Endothelial cell of umbilical vein (primary cell): Measurements from ENCODE around the gene TEX48. TPM values are rescaled to one million over a fixed set of nuclear protein-coding genes. Genes with fewer than 3 reads are reported as not detected.

Experiments used
- BruUV-seq: library from RNA; stranded (reverse); fragments of 400-500 nt; replicated peaks from 2 replicates; lab custom pipeline; 2021; lab: Mats Ljungman, UMichigan
- CTCF ChIA-PET: fragments of 300-600, 350-600 bp; sonication (Branson Sonifier 250); formaldehyde crosslinking; loops from one replicate; lab custom pipeline; 2021; ENCODE audit warnings: antibody characterized with exemption, inconsistent platforms; lab: Charles Lee
- POLR2A ChIA-PET: fragments of 300-600, 350-600 bp; sonication (Branson Sonifier 250); formaldehyde crosslinking; loops from one replicate; lab custom pipeline; 2021; ENCODE audit warnings: antibody characterized with exemption, inconsistent platforms; lab: Charles Lee
- DNase-seq: peaks from one replicate; pipeline ENCODE4 v3.0.0-alpha.2; 2011; ENCODE audit warnings: low read depth, low spot score
- FAIRE-seq: peaks from 2 replicates; lab custom pipeline; 2011; peaks lifted over from hg19 to GRCh38; lab: Jason Lieb, UNC
- H2AFZ ChIP-seq: 2 replicates; pipeline ENCODE4 v1.6.0; 2012; ENCODE audit warnings: low read depth, low read length, control low read depth, inconsistent platforms
- H3K27ac ChIP-seq: 2 replicates; pipeline ENCODE4 v1.5.1; 2011; ENCODE audit warnings: low read depth, mild to moderate bottlenecking, control low read depth, low read length, moderate library complexity; ENCODE audit not compliant: insufficient read depth
- H3K27me3 ChIP-seq, 2 experiments: 2 replicates each; pipeline versions ENCODE4 v1.6.0 to v1.6.1; 2011; ENCODE audit warnings: low read length in 2 of 2, mixed read lengths in 1 of 2; ENCODE audit not compliant: control insufficient read depth in 2 of 2, insufficient read depth in 2 of 2
- H3K36me3 ChIP-seq, 2 experiments: 2 replicates in 1 of 2; 3 replicates in 1 of 2; pipeline ENCODE4 v1.5.1; 2011; ENCODE audit warnings: low read length in 2 of 2, mild to moderate bottlenecking in 1 of 2, moderate library complexity in 1 of 2; ENCODE audit not compliant: control insufficient read depth in 2 of 2, insufficient read depth in 2 of 2; ENCODE audit errors: extremely low read depth in 1 of 2
- H3K4me1 ChIP-seq: 3 replicates; pipeline ENCODE4 v1.5.1; 2011; ENCODE audit warnings: mild to moderate bottlenecking, low read length; ENCODE audit not compliant: control insufficient read depth, insufficient read depth; ENCODE audit errors: extremely low read depth
- H3K4me2 ChIP-seq: 2 replicates; pipeline ENCODE4 v1.6.1; 2011; ENCODE audit warnings: low read length, control low read depth, mixed read lengths; ENCODE audit not compliant: insufficient read depth
- H3K4me3 ChIP-seq, 3 experiments: fragments of 200-600 bp in 1 of 3; sonication (generic), shearing (Covaris generic) in 1 of 3; replicated peaks in 1 of 3; 2 replicates each; pipeline ENCODE4 v1.5.1; 2011 to 2016; ENCODE audit warnings: control low read depth in 3 of 3, low read length in 3 of 3, mild to moderate bottlenecking in 2 of 3, inconsistent platforms in 1 of 3, low read depth in 1 of 3, moderate library complexity in 1 of 3; ENCODE audit not compliant: insufficient read depth in 1 of 3
- H3K79me2 ChIP-seq: 2 replicates; pipeline ENCODE4 v1.6.0; 2012; ENCODE audit warnings: low read length, inconsistent platforms; ENCODE audit not compliant: control insufficient read depth, insufficient read depth
- H3K9ac ChIP-seq: replicated peaks from 2 replicates; pipeline ENCODE3; 2011; ENCODE audit warnings: low read length, control low read depth; ENCODE audit not compliant: insufficient read depth; ENCODE audit errors: extremely low read depth
- H3K9me1 ChIP-seq: replicated peaks from 3 replicates; pipeline ENCODE4 v1.6.0; 2011; ENCODE audit warnings: mild to moderate bottlenecking, low read length; ENCODE audit not compliant: control insufficient read depth, insufficient read depth; ENCODE audit errors: extremely low read depth
- H3K9me3 ChIP-seq: replicated peaks from 2 replicates; pipeline ENCODE4 v1.5.1; 2012; ENCODE audit warnings: low read length, inconsistent platforms; ENCODE audit not compliant: control insufficient read depth, insufficient read depth
- H4K20me1 ChIP-seq: replicated peaks from 2 replicates; pipeline ENCODE3; 2011; ENCODE audit warnings: mild to moderate bottlenecking, low read length; ENCODE audit not compliant: control insufficient read depth, insufficient read depth; ENCODE audit errors: extremely low read depth
- CTCF ChIP-seq, 2 donors: IDR thresholded peaks; 1 replicate in 1 of 2; 2 replicates in 1 of 2; pipeline ENCODE4 v1.5.1; 2011; ENCODE audit warnings: low read length in 2 of 2, mild to moderate bottlenecking in 2 of 2, moderate library complexity in 2 of 2, control low read depth in 1 of 2, inconsistent platforms in 1 of 2, low read depth in 1 of 2; ENCODE audit not compliant: insufficient read depth in 1 of 2; ENCODE audit errors: extremely low read depth in 1 of 2
- EZH2 ChIP-seq: IDR thresholded peaks from 2 replicates; pipeline ENCODE4 v1.6.1; 2012; ENCODE audit warnings: borderline replicate concordance, low read depth, mild to moderate bottlenecking, moderate library complexity, low read length, inconsistent platforms; ENCODE audit not compliant: severe bottlenecking
- FOS ChIP-seq: IDR thresholded peaks from 2 replicates; pipeline ENCODE4 v1.6.1; 2011; ENCODE audit warnings: mild to moderate bottlenecking, low read length, moderate library complexity, borderline replicate concordance; ENCODE audit not compliant: insufficient read depth
- GATA2 ChIP-seq: IDR thresholded peaks from 2 replicates; pipeline ENCODE4 v1.7.0; 2011; ENCODE audit warnings: low read depth, mild to moderate bottlenecking, moderate library complexity, mixed read lengths, low read length; ENCODE audit not compliant: insufficient read length, insufficient read depth
- JUN ChIP-seq: IDR thresholded peaks from 2 replicates; pipeline ENCODE4 v1.6.1; 2011; ENCODE audit warnings: borderline replicate concordance, low read depth; ENCODE audit not compliant: insufficient read length, insufficient read depth
- MAX ChIP-seq: IDR thresholded peaks from 2 replicates; pipeline ENCODE4 v1.6.1; 2011; ENCODE audit not compliant: insufficient read depth, insufficient read length
- MYC ChIP-seq: IDR thresholded peaks from one replicate; pipeline ENCODE4 v1.6.1; 2011; ENCODE audit warnings: mild to moderate bottlenecking, low read depth, low read length
- POLR2A ChIP-seq: IDR thresholded peaks from 2 replicates; pipeline ENCODE4 v1.6.1; 2012; ENCODE audit warnings: low read depth, mild to moderate bottlenecking, control low read depth, low read length
- POLR2AphosphoS5 ChIP-seq: IDR thresholded peaks from 2 replicates; pipeline ENCODE4 v1.6.1; 2012; ENCODE audit warnings: low read depth, mild to moderate bottlenecking, control low read depth, low read length, moderate library complexity; ENCODE audit not compliant: insufficient read depth
- dilution Hi-C: fragments of 300-500 bp; cut with MboI; formaldehyde crosslinking; loops from one replicate; pipeline ENCODE4 v1.15.0; 2019; ENCODE audit warnings: low sequenced_read_pairs; ENCODE audit not compliant: extremely low pct_ligation_motif_present
- intact Hi-C: fragments of 100-400 bp; cut with micrococcal nuclease; formaldehyde crosslinking; loops from one replicate; pipeline ENCODE4 v1.10.0; 2022
- polyA plus RNA-seq, 4 experiments: library from polyadenylated mRNA; depleted of rRNA in 3 of 4; stranded (reverse) in 3 of 4; unstranded in 1 of 4; fragments of >200 nt; gene quantifications; 2 replicates each; pipeline versions ENCODE4 v1.2.1 to v1.2.3, GENCODE V29; 2011 to 2012; ENCODE audit warnings: missing spikeins in 1 of 4
- total RNA-seq: library from RNA; stranded (reverse); gene quantifications from 2 replicates; pipeline ENCODE4 v1.2.3, GENCODE V29; 2021

Gene TEX48
- total and polyA plus RNA-seq, 2 donors (not counting 3 experiments of a cell fraction or from before 2014, with no cell fraction given), result not detected

- no peaks in the 10 kb centered on the region for H3K36me3 ChIP-seq
- peaks cover 0 to 1% of the 10 kb centered on the region in 2 experiments for H3K27me3 ChIP-seq
- ChIA-PET CTCF (interaction anchor here (1.2 to 9.3 kb wide), 6 partner anchors 25 to 359 kb away, joined by 3 to 397 read pairs (median 5); no protein-coding TSS in a partner anchor), POLR2A (no interaction called here)
- TF ChIP-seq CTCF (IDR thresholded peaks at IDR 0.05; ENCODE audit: extremely low read depth in 1 of 2, insufficient read depth in 1 of 2, low read depth in 1 of 2, low read length in 2 of 2) (no peak), JUN (no peak), MYC (no peak), FOS (no peak), POLR2AphosphoS5 (no peak), GATA2 (no peak), EZH2 (no peak), POLR2A (no peak), MAX (no peak)
- no peak overlapping the region for H3K4me3 ChIP-seq
- H3K9ac ChIP-seq, result no peak overlapping the region
- no peak overlapping the region for H3K27ac ChIP-seq
- no peaks in the 10 kb centered on the region for H3K9me3 ChIP-seq
- FAIRE-seq (no peak), DNase-seq (no peak)
- H3K79me2 ChIP-seq, result no peaks in the 10 kb centered on the region
- H3K4me1 ChIP-seq, result no peaks in the 10 kb centered on the region
- intact Hi-C loops, result no loop called here
- H2AFZ ChIP-seq, result no peak overlapping the region
- no peaks in the 10 kb centered on the region for H4K20me1 ChIP-seq
- dilution Hi-C loops, result no loop called here
- no peaks in the 10 kb centered on the region for H3K9me1 ChIP-seq
- no peak overlapping the region for H3K4me2 ChIP-seq
- no TSS peak for BruUV-seq
These were observed 26.3 kb downstream of the TEX48 start for GRCh38 chr9:114655689-114656088.
